Glomerular visceral epithelial cell (primary cell): ENCODE results near the gene TALDO1.

Experiments
- DNase-seq: peaks from one replicate; pipeline ENCODE4 v3.0.0-alpha.2; 2016; ENCODE audit errors: extremely low spot score

TALDO1 gene

GRCh38 chr11:747158-748006, at the start of gene TALDO1:
Gene TALDO1, plus strand, starts transcription at chr11:747464. Its CDS starts 18 bp downstream, at chr11:747482.
- peak; percentile 86 for DNase-seq

GRCh38 chr11:697811-698311, 49.4 kb upstream of the TALDO1 start:
- peak; percentile 82 for DNase-seq

- no peak for DNase-seq
Measured at GRCh38 chr11:698493-699115, 48.7 kb upstream of the TALDO1 start.

GRCh38 chr11:699116-699508, 48.2 kb upstream of the TALDO1 start:
- DNase-seq = no peak

GRCh38 chr11:699753-700152, 47.5 kb upstream of the TALDO1 start:
- no peak for DNase-seq

- DNase-seq = no peak
Measured at GRCh38 chr11:701741-702461, 45.4 kb upstream of the TALDO1 start.

GRCh38 chr11:702462-703461, 44.5 kb upstream of the TALDO1 start:
- peak; percentile 71 for DNase-seq

GRCh38 chr11:703506-703905, 43.8 kb upstream of the TALDO1 start:
- no peak for DNase-seq

- no peak for DNase-seq
Measured at GRCh38 chr11:704228-704674, 43.0 kb upstream of the TALDO1 start.

- peak; percentile 74 for DNase-seq
Measured at GRCh38 chr11:704781-705645, 42.3 kb upstream of the TALDO1 start.

- DNase-seq = peak; percentile 81
Measured at GRCh38 chr11:705646-706438, 41.4 kb upstream of the TALDO1 start, which contains the start of gene EPS8L2. Gene EPS8L2, plus strand, starts transcription at chr11:706231. Its CDS starts 3,177 bp downstream, at chr11:709408.

- DNase-seq = peak; percentile 56
Measured at GRCh38 chr11:706439-706956, 40.8 kb upstream of the TALDO1 start.

GRCh38 chr11:706957-707816, 40.1 kb upstream of the TALDO1 start:
- DNase-seq = peak; percentile 84

GRCh38 chr11:707817-708420, 39.3 kb upstream of the TALDO1 start:
- peak; percentile 91 for DNase-seq

GRCh38 chr11:708511-708910, 38.8 kb upstream of the TALDO1 start:
- no peak for DNase-seq

- no peak for DNase-seq
Measured at GRCh38 chr11:709109-709997, 37.9 kb upstream of the TALDO1 start.
